ENCODE measurements around the gene GART.

GRCh38 chr21:33455686-33456446, 86.1 kb downstream of the GART start:
- TF ChIP-seq CTCF (IDR thresholded peaks at IDR 0.05) (no peak), POLR2AphosphoS5 (IDR thresholded peaks at IDR 0.05; ENCODE audit: low read depth, low read length) (no peak), SIN3A (IDR thresholded peaks at IDR 0.05; ENCODE audit: borderline replicate concordance, insufficient read depth, low read depth, low read length) (no peak)
- TF ChIP-seq, protein P1, sequence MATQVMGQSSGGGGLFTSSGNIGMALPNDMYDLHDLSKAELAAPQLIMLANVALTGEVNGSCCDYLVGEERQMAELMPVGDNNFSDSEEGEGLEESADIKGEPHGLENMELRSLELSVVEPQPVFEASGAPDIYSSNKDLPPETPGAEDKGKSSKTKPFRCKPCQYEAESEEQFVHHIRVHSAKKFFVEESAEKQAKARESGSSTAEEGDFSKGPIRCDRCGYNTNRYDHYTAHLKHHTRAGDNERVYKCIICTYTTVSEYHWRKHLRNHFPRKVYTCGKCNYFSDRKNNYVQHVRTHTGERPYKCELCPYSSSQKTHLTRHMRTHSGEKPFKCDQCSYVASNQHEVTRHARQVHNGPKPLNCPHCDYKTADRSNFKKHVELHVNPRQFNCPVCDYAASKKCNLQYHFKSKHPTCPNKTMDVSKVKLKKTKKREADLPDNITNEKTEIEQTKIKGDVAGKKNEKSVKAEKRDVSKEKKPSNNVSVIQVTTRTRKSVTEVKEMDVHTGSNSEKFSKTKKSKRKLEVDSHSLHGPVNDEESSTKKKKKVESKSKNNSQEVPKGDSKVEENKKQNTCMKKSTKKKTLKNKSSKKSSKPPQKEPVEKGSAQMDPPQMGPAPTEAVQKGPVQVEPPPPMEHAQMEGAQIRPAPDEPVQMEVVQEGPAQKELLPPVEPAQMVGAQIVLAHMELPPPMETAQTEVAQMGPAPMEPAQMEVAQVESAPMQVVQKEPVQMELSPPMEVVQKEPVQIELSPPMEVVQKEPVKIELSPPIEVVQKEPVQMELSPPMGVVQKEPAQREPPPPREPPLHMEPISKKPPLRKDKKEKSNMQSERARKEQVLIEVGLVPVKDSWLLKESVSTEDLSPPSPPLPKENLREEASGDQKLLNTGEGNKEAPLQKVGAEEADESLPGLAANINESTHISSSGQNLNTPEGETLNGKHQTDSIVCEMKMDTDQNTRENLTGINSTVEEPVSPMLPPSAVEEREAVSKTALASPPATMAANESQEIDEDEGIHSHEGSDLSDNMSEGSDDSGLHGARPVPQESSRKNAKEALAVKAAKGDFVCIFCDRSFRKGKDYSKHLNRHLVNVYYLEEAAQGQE (IDR thresholded peaks at IDR 0.05; ENCODE audit: insufficient read depth in 1 of 2, low read depth in 2 of 2, low read length in 1 of 2): no peak

All from Panc1 (cell line).